Smooth muscle cell (in vitro differentiated cells): ENCODE results near the gene LRCH1. TPM values are rescaled to one million over a fixed set of nuclear protein-coding genes. Genes with fewer than 3 reads are reported as not detected.

ENCODE experiments used
- DNase-seq: peaks from one replicate; lab custom pipeline; 2025; ENCODE audit not compliant: unreplicated experiment; lab: John Stamatoyannopoulos, UW
- H2AFZ ChIP-seq: fragments of 200-600 bp; sonication (generic); 2 replicates; pipeline ENCODE4 v1.6.0; 2016; ENCODE audit warnings: antibody characterized with exemption, low read depth, mild to moderate bottlenecking
- H3F3A ChIP-seq: fragments of 200-600 bp; sonication (generic); 2 replicates; pipeline ENCODE4 v1.6.0; 2017; ENCODE audit warnings: antibody characterized with exemption, low read depth
- H3K27ac ChIP-seq: fragments of 200-600 bp; sonication (generic); 2 replicates; pipeline ENCODE4 v1.5.1; 2016; ENCODE audit warnings: low read depth, mild to moderate bottlenecking
- H3K27me3 ChIP-seq: fragments of 200-600 bp; sonication (generic); 2 replicates; pipeline ENCODE4 v1.6.1; 2016; ENCODE audit warnings: low read depth, mild to moderate bottlenecking
- H3K36me3 ChIP-seq: fragments of 200-600 bp; sonication (generic); 2 replicates; pipeline ENCODE4 v1.5.1; 2016; ENCODE audit warnings: low read depth
- H3K4me1 ChIP-seq: fragments of 200-600 bp; sonication (generic); 2 replicates; pipeline ENCODE4 v1.5.1; 2016; ENCODE audit warnings: low read depth
- H3K4me2 ChIP-seq: fragments of 200-600 bp; sonication (generic); 2 replicates; pipeline ENCODE4 v1.6.0; 2016; ENCODE audit warnings: mild to moderate bottlenecking
- H3K4me3 ChIP-seq: fragments of 200-600 bp; sonication (generic); 2 replicates; pipeline ENCODE4 v1.5.1; 2016; ENCODE audit warnings: mild to moderate bottlenecking
- H3K79me2 ChIP-seq: fragments of 200-600 bp; sonication (generic); 2 replicates; pipeline ENCODE4 v1.6.0; 2016; ENCODE audit warnings: low read depth, mild to moderate bottlenecking
- H3K9ac ChIP-seq: fragments of 200-600 bp; sonication (generic); 2 replicates; pipeline ENCODE4 v1.6.0; 2016; ENCODE audit warnings: low read depth
- H3K9me3 ChIP-seq: fragments of 200-600 bp; sonication (generic); replicated peaks from 2 replicates; pipeline ENCODE4 v1.5.1; 2016; ENCODE audit warnings: low read depth
- H4K20me1 ChIP-seq: fragments of 200-600 bp; sonication (generic); 2 replicates; pipeline ENCODE4 v1.6.0; 2016; ENCODE audit warnings: low read depth
- CTCF ChIP-seq: fragments of 200-600 bp; sonication (generic); IDR thresholded peaks from 2 replicates; pipeline ENCODE4 v1.5.1; 2017; ENCODE audit warnings: borderline replicate concordance, mild to moderate bottlenecking, antibody characterized with exemption; ENCODE audit not compliant: insufficient read depth, poor library complexity, severe bottlenecking
- WGBS: methylation state at CpG from one replicate; pipeline ENCODE4 v1.1.7; 2016; ENCODE audit warnings: low lambda C conversion rate; 5-methylcytosine and 5-hydroxymethylcytosine counted together
- polyA plus RNA-seq: library from polyadenylated mRNA; unstranded; fragments of >200 nt; fragmentation: Nextera tagmentation; extraction: Ambion mirVana; gene quantifications from 2 replicates; pipeline ENCODE4 v1.2.1, GENCODE V29; 2016
- total RNA-seq: library from RNA; depleted of rRNA; stranded (reverse); fragments of >200 nt; gene quantifications from 2 replicates; pipeline ENCODE4 v1.2.3, GENCODE V29; 2014

Gene LRCH1
- total and polyA plus RNA-seq, 2 experiments from 2014 or later, result 9.4 to 27.7 TPM

- Histone ChIP-seq H3K9ac (no peak overlapping the region), H2AFZ (no peak overlapping the region), H3F3A (no peaks in the 10 kb centered on the region), H3K36me3 (no peaks in the 10 kb centered on the region), H3K4me1 (peaks cover 13% of the 10 kb centered on the region), H3K27me3 (no peaks in the 10 kb centered on the region), H3K79me2 (peaks cover 88% of the 10 kb centered on the region), H4K20me1 (peaks cover 58% of the 10 kb centered on the region), H3K4me3 (no peak overlapping the region), H3K4me2 (no peak overlapping the region), H3K27ac (no peak overlapping the region), H3K9me3 (no peaks in the 10 kb centered on the region)
- no peak for TF ChIP-seq CTCF
- 61% methylated on average over 8 of the region's 8 CpGs for WGBS
- DNase-seq, result no peak
Observed at GRCh38 chr13:46613409-46614049, 60.6 kb downstream of the LRCH1 start.

- peak overlapping the region; percentile 69 for H3K27ac ChIP-seq
- peaks cover 60% of the 10 kb centered on the region for H4K20me1 ChIP-seq
- peaks cover 13% of the 10 kb centered on the region for H3K4me1 ChIP-seq
- no peaks in the 10 kb centered on the region for H3K36me3 ChIP-seq
- no peak overlapping the region for H2AFZ ChIP-seq
- no peak overlapping the region for H3K4me2 ChIP-seq
- 93% methylated on average over 7 of the region's 7 CpGs for WGBS
- H3F3A ChIP-seq, result no peaks in the 10 kb centered on the region
- DNase-seq, result no peak
- H3K4me3 ChIP-seq, result no peak overlapping the region
- no peak overlapping the region for H3K9ac ChIP-seq
- peaks cover 88% of the 10 kb centered on the region for H3K79me2 ChIP-seq
- no peaks in the 10 kb centered on the region for H3K9me3 ChIP-seq
- no peak for TF ChIP-seq CTCF
- H3K27me3 ChIP-seq, result no peaks in the 10 kb centered on the region
Observed at GRCh38 chr13:46614582-46614981, 61.6 kb downstream of the LRCH1 start.

- no peaks in the 10 kb centered on the region for H3K36me3 ChIP-seq
- peaks cover 61% of the 10 kb centered on the region for H4K20me1 ChIP-seq
- H3K27ac ChIP-seq, result peak overlapping the region; percentile 69
- H3K79me2 ChIP-seq, result peaks cover 88% of the 10 kb centered on the region
- H3K9me3 ChIP-seq, result no peaks in the 10 kb centered on the region
- peaks cover 13% of the 10 kb centered on the region for H3K4me1 ChIP-seq
- DNase-seq, result no peak
- H2AFZ ChIP-seq, result no peak overlapping the region
- WGBS, result 38% methylated on average over 8 of the region's 8 CpGs
- H3K4me2 ChIP-seq, result peak overlapping the region; percentile 81
- no peaks in the 10 kb centered on the region for H3K27me3 ChIP-seq
- no peak for TF ChIP-seq CTCF
- H3K4me3 ChIP-seq, result peak overlapping the region; percentile 26
- peak overlapping the region; percentile 11 for H3K9ac ChIP-seq
- H3F3A ChIP-seq, result no peaks in the 10 kb centered on the region
Observed at GRCh38 chr13:46615888-46616531, 63.0 kb downstream of the LRCH1 start.
